ENCODE data around the gene RBM47.

Gene RBM47

DNA sequence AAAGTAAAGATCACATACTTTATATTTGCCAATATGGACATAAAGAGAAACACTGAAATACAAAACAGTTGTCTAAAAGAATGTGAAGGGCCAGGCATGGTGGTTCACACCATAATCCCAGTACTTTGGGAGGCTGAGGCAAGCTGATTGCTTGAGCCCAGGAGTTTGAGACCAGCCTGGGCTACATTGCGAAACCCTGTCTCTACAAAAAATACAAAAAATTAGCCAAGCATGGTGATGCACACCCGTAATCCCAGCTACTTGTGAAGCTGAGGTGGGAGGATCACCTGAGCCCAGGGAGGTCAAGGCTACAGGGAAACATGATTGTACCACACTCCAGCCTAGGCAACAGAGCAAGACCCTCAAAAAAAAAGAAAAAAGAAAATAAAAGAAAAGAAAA lies 11.8 kb downstream of the RBM47 start:
- DNase-seq (ENCODE audit: low read depth): no peak
- H3K4me3 ChIP-seq (ENCODE audit: low read length): no peak overlapping the region
- TF ChIP-seq, protein P1, sequence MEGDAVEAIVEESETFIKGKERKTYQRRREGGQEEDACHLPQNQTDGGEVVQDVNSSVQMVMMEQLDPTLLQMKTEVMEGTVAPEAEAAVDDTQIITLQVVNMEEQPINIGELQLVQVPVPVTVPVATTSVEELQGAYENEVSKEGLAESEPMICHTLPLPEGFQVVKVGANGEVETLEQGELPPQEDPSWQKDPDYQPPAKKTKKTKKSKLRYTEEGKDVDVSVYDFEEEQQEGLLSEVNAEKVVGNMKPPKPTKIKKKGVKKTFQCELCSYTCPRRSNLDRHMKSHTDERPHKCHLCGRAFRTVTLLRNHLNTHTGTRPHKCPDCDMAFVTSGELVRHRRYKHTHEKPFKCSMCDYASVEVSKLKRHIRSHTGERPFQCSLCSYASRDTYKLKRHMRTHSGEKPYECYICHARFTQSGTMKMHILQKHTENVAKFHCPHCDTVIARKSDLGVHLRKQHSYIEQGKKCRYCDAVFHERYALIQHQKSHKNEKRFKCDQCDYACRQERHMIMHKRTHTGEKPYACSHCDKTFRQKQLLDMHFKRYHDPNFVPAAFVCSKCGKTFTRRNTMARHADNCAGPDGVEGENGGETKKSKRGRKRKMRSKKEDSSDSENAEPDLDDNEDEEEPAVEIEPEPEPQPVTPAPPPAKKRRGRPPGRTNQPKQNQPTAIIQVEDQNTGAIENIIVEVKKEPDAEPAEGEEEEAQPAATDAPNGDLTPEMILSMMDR (conservative IDR thresholded peaks at IDR 0.05; ENCODE audit: low read depth, low read length): no peak

DNA sequence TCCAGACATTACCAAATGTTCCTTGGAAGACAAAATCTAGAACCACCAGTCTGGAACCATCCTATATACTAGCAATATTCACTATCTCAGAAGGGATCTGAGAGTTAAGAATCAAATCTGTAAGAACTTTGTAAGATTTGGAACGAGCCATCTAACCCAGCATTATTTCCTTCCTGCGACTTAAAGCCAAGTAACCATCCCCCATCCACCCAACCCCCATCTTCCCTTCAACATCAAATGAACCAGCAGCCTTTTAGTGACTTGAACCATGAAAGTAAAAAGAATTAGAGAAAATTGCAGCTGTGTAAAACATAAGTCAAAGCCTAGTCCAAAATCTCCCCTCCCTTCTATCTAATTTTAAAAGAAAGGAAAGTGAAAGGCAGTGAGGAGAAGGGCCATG lies 15.6 kb downstream of the RBM47 start:
- no peak for DNase-seq (ENCODE audit: low read depth)
- TF ChIP-seq, protein P1 (conservative IDR thresholded peaks at IDR 0.05; ENCODE audit: low read depth, low read length): no peak
- H3K4me3 ChIP-seq (ENCODE audit: low read length): no peak overlapping the region

DNA sequence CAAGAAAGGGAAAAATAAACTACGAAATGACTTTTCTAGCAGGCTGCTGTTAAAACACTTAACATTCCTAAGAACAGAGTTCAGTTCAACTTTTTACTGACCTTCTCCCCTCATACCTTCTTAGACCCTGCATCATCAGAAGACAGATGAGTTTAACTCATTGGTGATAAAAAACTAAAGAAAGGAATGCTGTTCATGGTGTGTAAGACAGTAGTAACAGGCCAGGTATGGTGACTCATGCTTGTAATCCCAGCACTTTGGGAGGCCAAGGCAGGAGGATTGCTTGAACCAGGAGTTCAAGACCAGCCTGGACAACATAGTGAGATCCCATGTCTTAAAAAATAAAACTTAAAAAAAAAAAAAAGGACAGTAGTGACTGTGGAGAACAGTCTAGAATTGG lies 16.2 kb downstream of the RBM47 start:
- H3K4me3 ChIP-seq (ENCODE audit: low read length): no peak overlapping the region
- DNase-seq (ENCODE audit: low read depth): no peak
- TF ChIP-seq, protein P1 (conservative IDR thresholded peaks at IDR 0.05; ENCODE audit: low read depth, low read length): no peak

DNA sequence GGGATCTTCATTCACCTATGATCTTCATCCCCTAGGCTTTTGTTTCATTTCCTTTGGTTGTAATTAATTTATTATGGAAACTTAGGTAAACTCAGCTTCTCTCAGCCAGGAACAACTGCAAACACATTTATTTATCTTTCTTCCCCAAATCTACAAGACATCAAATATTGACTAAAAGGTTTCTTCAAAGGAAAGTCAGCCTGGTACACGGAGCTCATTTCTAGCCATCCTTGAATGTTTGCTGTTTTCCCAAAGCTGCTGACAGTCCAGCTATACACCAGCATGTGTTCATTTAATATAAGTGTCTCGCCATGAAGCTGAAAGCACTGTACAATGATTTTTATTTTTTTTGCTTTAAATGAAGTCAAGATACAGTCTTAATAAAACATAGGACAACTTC lies 16.8 kb downstream of the RBM47 start:
- no peak for DNase-seq (ENCODE audit: low read depth)
- no peak overlapping the region for H3K4me3 ChIP-seq (ENCODE audit: low read length)
- TF ChIP-seq, protein P1 (conservative IDR thresholded peaks at IDR 0.05; ENCODE audit: low read depth, low read length): no peak

DNA sequence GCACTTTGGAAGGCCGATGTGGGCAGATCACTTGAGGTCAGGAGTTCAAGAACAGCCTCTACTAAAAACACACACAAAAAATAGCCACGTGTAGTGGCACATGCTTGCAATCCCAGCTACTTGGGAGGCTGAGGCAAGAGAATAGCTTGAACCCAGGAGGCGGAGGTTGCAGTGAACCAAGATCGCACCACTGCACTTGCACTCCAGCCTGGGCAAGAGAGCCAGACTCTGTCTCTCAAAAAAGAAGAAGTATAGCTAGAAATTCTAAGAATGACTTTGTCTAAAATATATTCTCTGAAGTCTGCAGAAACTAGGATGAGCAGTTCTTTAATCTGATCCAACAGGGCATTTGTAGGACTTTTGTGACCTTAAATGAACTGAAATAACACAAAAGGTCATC lies 17.4 kb downstream of the RBM47 start:
- H3K4me3 ChIP-seq (ENCODE audit: low read length): no peak overlapping the region
- no peak for DNase-seq (ENCODE audit: low read depth)
- TF ChIP-seq, protein P1 (conservative IDR thresholded peaks at IDR 0.05; ENCODE audit: low read depth, low read length): no peak

DNA sequence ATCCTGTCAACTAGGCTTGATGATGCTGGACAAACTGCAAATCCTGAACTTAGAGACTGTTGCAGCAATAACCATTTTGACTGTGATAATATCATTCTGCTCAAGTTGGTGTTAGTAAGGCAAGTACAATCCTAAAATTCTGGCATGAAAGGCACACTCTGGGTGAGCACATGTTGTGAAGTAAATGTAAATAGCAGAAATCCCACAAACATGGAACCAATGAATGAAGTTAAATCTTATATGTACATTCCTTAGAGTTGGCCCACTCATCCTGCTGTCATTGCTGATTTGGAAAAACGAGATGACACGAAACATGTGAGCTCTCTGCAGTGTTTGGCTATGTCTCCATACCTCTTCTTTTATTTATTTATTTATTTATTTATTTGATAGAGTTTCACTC lies 21.0 kb downstream of the RBM47 start:
- no peak overlapping the region for H3K4me3 ChIP-seq (ENCODE audit: low read length)
- TF ChIP-seq, protein P1 (conservative IDR thresholded peaks at IDR 0.05; ENCODE audit: low read depth, low read length): no peak
- no peak for DNase-seq (ENCODE audit: low read depth)

DNA sequence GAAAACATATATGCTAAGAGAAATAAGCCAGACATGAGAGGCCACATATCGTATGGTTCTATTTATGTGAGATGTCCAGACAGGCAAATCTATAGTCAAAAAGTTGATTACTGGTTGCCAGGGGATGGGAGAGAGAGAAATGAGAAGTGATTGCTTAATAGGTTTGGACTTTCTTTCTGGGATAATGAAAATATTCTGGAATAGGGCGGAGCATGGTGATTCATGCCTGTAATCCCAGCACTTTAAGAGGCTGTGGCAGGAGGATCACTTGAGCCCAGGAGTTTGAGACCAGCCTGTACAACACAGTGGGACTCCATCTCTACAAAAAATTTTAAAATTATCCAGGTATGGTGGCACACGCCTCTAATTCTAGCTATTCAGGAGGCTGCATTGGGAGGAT lies 22.4 kb downstream of the RBM47 start:
- TF ChIP-seq, protein P1 (conservative IDR thresholded peaks at IDR 0.05; ENCODE audit: low read depth, low read length): no peak

More for the DNA sequence above, 22.4 kb downstream of the RBM47 start:
- DNase-seq (ENCODE audit: low read depth): no peak
- H3K4me3 ChIP-seq (ENCODE audit: low read length): no peak overlapping the region

Data from retinal pigment epithelial cell (primary cell).